Ecto neural progenitor cell (in vitro differentiated cells): ENCODE results near the gene CXorf49.
"Not testable (repeated sequence)": the region's sequence is repeated elsewhere in the genome, so short reads cannot be mapped to it uniquely, and the experiment has no call there.

Source experiments
- DNase-seq: peaks from one replicate; pipeline ENCODE4 v3.0.0-alpha.2; 2018; ENCODE audit warnings: low spot score

Gene CXorf49

DNA sequence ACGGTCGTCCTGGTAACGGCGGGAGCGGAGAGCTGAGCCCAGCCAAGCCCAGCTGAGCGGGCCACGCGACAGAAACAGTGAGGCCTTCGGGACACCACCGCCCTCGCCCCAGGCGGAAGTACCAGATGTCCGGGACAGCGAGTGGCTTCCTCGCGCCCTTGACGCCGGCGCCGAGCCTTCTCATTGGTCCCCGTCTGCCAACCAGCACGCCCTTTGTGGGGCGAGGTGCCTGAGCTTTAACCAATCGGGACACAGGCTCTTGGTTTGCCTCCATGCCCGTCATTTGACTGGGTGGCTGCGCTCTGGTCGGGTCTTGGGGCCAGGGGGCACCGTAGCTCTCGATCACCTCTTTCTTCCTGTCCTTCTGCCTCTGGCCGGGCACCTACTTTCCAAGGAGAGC is at the start of gene CXorf49:
CXorf49 (minus strand) TSS at position 101 of the 400 bp plus-strand sequence. CDS start 134 bp downstream, outside the sequence.
- not testable (repeated sequence) for DNase-seq

DNA sequence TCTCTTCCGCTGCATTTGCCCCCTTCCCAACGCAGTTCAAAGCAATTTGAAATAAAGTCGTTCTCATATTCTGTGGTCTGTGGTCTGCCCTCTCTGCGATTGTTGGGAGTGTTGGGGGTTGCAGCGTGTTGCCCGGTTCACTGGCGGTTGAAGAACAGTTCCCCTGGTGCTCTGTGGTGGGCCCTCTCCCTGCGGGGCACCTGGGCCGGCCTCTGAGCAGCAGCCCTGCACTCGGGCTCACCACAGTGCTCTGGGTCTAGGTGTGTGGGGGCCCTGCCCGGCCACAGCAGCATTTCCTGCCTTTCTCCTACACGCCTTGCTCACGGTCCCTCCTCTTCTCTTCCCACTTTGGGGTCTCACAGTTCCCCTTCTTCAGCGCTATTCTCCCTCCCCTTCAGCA is 49.0 kb upstream of the CXorf49 start:
- not testable (repeated sequence) for DNase-seq

DNA sequence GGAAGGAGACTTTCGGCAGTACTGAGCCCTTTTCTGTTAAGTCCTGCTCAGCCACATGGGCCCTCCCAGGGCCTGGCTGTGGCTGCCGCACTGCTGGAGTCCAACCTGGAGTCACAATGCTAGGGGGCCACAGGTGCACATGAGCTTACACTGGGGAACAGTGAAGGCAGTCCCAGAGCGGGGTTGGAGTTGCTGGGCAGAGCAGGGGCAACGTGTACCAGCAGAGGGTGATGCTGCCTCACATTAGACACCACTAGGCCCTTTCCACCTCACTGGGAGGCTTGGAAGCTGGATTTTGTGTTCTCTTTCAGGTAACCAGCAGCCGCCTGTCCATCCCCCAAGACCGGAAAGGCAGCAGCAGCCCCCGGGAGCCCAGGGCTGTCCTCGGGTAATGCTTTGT is 47.5 kb upstream of the CXorf49 start:
- DNase-seq = not testable (repeated sequence)

DNA sequence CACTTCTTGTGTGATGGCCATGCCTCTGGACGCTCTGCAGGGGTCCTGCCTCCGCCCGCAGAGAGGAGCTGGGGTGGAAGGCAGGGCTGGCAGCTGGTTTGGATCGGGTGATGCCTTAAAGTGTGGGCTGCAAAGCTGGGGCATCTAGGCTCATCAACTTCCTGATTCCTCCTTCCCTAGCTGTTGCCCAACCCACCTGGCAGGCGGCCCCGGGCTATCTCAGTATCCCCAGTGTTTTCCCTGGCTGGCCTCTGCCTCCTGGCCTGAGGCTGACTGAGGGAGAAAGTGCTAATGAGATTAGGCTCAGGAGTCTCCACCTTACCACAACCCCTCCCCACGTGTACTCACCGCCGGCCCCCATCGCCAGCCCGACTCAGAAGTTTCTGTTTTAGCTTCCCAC is 46.7 kb upstream of the CXorf49 start:
- not testable (repeated sequence) for DNase-seq

DNA sequence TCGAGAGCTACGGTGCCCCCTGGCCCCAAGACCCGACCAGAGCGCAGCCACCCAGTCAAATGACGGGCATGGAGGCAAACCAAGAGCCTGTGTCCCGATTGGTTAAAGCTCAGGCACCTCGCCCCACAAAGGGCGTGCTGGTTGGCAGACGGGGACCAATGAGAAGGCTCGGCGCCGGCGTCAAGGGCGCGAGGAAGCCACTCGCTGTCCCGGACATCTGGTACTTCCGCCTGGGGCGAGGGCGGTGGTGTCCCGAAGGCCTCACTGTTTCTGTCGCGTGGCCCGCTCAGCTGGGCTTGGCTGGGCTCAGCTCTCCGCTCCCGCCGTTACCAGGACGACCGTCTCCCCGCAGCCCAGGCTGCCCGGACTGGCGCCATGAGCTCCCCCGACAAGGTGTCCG is 45.0 kb upstream of the CXorf49 start, which contains the start of gene CXorf49B:
CXorf49B (plus strand) TSS at position 301 of the 400 bp plus-strand sequence; CDS start at position 376, 75 bp downstream.
- not testable (repeated sequence) for DNase-seq

DNA sequence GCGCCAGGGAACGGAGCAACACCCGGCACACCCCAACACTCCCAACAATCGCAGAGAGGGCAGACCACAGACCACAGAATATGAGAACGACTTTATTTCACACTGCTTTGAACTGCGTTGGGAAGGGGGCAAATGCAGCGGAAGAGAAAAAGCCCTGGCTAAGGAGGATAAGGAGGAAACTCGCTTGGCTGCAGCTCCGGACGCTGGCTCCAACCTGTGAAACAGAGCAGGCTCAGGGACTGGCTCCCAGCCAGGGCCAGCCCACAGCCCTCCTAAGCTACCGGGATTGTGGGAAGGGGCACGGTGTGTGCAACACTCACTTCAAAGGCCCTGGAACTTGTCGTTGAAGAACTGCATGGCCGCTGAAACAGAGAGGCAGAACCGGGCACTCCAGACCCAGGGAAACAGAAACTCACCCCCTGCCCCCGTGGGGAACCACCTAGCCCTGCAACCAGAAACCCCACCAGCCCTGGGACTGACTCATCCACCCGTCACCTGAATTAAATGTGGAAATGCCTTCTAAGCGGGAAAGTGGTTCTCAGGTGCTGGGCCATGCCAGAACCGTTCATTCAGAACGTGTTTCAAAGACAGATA is 42.7 kb upstream of the CXorf49 start:
- not testable (repeated sequence) for DNase-seq

DNA sequence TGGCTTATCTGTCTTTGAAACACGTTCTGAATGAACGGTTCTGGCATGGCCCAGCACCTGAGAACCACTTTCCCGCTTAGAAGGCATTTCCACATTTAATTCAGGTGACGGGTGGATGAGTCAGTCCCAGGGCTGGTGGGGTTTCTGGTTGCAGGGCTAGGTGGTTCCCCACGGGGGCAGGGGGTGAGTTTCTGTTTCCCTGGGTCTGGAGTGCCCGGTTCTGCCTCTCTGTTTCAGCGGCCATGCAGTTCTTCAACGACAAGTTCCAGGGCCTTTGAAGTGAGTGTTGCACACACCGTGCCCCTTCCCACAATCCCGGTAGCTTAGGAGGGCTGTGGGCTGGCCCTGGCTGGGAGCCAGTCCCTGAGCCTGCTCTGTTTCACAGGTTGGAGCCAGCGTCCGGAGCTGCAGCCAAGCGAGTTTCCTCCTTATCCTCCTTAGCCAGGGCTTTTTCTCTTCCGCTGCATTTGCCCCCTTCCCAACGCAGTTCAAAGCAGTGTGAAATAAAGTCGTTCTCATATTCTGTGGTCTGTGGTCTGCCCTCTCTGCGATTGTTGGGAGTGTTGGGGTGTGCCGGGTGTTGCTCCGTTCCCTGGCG is 2.3 kb upstream of the CXorf49 start:
- DNase-seq = not testable (repeated sequence)

DNA sequence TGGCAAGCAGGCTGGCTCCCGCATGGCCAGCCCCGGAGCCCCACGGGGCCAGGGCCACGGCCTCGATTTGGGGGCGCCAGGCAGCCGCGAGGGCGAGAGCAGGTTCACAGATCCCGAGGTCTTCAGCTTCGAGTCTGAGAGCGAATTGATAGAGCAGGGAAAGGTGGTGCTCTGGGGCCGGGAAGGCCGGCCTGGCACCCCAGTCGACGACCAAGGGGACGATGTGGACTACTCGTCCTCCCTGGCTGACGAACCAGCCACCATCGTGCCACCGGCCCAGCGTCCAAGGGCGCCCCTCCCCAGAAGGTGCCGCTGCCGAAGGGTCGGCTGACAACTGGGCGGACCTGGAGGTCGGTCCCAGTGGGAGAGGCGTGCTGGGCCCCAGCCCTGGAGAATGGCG is 1.1 kb upstream of the CXorf49 start:
- DNase-seq = not testable (repeated sequence)

DNA sequence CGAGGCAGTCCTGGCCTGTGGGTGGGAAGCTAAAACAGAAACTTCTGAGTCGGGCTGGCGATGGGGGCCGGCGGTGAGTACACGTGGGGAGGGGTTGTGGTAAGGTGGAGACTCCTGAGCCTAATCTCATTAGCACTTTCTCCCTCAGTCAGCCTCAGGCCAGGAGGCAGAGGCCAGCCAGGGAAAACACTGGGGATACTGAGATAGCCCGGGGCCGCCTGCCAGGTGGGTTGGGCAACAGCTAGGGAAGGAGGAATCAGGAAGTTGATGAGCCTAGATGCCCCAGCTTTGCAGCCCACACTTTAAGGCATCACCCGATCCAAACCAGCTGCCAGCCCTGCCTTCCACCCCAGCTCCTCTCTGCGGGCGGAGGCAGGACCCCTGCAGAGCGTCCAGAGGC is 1.8 kb downstream of the CXorf49 start:
- DNase-seq = not testable (repeated sequence)

DNA sequence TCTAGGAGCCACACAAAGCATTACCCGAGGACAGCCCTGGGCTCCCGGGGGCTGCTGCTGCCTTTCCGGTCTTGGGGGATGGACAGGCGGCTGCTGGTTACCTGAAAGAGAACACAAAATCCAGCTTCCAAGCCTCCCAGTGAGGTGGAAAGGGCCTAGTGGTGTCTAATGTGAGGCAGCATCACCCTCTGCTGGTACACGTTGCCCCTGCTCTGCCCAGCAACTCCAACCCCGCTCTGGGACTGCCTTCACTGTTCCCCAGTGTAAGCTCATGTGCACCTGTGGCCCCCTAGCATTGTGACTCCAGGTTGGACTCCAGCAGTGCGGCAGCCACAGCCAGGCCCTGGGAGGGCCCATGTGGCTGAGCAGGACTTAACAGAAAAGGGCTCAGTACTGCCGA is 2.5 kb downstream of the CXorf49 start:
- DNase-seq = not testable (repeated sequence)

DNA sequence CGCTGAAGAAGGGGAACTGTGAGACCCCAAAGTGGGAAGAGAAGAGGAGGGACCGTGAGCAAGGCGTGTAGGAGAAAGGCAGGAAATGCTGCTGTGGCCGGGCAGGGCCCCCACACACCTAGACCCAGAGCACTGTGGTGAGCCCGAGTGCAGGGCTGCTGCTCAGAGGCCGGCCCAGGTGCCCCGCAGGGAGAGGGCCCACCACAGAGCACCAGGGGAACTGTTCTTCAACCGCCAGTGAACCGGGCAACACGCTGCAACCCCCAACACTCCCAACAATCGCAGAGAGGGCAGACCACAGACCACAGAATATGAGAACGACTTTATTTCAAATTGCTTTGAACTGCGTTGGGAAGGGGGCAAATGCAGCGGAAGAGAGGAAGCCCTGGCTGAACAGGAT is 4.0 kb downstream of the CXorf49 start:
- DNase-seq = not testable (repeated sequence)

DNA sequence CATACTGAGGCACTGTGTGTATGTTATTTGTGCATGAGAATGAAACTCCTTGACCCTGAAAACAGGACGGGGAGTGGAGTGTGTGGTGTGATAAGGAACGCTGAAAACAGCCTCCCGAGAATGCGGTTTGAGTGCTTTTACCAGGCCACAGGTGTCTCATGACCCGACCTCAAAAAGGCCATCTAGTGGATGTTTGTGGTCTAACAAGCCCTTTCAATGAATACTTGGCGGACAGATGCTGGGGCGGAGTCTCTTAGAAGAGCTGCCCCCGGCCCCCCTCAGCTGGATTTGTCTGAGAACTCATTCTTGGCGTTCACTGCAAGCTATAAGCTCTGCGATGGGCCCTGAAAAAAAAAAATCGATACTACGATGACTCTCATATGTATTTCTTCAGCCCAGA is 15.2 kb downstream of the CXorf49 start:
- DNase-seq = not testable (repeated sequence)

DNA sequence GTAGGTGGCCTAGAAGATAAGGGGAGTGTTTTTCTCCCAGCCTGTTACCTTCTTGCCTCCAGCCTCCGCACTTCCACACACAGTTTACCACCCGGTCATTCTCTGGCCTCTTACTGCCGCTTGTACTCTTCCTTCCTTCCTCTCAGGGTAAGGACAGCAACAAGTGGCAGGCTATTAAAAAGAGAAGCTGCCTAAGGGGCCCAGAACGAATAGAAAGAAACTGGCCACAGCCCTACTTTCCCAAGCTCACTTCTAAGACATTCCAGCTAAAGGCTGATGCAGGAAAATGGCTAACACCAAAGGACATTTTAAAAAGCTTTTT is 19.1 kb downstream of the CXorf49 start:
- DNase-seq = not testable (repeated sequence)

DNA sequence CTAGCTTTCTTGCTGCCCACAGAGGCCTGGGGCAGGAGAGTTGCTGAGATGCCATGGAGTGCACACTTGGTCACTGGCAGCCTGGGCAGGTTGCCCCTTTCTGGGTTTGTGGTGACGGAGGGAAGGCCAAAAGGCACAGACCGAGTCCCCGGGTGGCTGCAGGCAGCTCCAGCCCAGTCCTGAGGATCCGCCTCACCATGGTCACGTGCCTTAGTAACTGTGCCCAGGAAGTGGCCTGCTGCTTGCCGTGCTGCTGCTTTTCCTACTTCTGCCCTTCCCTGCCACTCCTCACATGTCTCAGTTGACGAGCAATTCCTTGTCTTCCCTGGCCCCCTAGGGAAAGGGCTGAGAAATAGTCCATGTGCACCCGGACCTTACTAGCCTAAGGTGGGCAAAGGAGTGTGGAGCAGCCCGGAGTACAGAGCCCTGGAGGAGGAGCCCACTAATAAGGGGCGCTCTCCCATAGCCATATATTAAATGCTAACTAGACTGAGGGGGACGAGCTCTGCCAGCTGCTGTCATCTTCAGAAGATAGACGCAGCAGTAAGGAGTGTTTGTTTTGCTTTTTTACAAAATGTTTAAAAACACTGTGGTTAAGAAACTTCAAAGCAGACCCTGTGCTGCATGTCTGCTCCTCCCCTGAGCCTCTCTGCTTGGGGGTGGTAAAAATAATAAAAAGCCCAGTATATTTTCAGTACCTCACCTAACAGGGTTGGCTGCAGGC is 19.6 kb downstream of the CXorf49 start:
- not testable (repeated sequence) for DNase-seq

DNA sequence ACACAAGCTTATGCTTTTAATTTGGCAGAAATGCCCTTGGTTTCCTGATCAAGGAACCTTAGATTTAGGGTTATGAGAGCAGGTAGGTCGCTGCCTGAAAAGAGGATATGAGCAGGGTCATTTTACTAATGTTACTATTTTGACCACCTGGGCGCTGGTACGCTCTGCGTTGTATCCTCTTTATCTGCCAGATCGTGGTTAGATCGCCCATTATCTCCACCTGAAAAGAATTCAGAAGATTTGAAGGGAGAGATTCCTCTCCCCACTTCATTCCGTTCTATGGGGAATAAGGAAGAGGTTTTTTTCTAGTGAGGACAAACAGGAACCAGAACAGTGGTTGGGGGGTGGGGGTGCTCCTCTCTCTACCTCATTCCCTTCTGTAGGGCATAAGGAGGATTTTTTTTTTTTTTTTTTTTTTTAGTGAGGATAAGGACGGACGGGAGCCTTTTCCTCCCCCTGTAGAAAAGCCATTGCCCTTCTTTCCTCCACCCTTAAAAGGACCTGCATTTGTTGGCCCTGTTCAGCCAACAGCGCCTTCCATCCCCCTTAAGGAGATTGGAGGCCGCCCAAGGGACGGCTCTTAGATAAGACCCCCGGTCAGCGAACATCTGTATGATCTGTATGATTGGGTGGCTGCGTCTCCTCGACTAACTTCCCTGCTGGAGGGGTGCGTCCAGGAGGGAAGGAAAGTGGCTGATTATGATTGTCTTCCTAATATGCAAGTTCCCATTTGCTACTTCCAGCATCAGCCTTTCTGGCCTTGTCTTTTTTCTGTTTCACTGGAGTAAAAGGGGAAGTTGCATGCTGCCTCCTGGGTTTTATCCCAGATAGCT is 20.4 kb downstream of the CXorf49 start:
- not testable (repeated sequence) for DNase-seq

DNA sequence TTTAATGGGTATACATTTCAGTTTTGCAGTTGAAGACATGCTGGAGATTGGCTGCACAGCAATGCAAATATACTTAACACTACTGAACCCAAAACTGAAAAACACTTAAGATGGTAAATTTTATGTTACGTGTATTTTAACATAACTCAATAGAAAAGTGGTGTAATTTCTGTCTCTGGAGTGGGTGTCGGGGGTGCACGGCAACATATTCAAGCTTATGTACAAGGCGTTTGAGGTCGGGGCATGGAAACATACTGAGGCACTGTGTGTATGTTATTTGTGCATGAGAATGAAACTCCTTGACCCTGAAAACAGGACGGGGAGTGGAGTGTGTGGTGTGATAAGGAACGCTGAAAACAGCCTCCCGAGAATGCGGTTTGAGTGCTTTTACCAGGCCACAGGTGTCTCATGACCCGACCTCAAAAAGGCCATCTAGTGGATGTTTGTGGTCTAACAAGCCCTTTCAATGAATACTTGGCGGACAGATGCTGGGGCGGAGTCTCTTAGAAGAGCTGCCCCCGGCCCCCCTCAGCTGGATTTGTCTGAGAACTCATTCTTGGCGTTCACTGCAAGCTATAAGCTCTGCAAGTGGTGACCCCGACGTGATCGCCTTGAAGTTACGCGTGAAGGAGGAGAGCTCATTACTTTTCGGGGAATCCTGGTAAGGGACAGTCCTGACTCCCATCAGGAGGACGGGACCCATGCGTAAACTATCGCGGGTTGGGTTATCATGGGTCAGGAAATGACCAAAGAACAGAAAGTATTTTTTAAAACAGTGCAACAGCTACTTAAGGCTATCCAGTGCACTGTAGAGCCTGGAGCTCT is 21.2 kb downstream of the CXorf49 start:
- DNase-seq = not testable (repeated sequence)

DNA sequence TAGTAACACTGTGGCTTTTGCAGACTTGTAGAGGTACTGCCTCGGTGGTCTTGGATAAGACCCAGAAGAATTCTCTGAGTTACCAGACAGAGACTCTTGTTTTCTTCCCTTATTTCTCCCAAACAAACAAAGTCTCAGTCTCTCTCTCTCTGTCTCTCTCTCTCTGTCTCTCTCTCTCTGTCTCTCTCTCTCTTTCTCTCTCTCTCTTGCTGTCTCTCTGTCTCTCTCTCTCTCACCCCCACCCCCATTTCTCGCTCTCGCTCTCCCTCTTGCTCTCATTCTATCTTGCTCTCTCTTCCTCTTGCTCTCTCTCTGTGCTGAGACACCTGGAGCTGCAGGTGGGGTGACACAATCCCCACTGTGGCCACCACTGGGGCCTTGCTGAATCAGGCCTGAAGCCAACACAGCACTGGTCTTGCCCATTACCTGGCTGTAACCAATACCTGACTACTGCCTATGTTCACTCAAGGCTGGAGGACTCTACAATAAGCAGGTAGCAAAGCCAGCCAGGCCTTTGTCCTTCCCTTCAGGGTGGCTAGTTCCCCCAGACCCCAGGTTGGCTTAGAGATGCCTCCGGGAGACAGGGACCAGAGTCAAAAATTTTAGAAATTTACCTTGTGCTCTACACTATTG is 38.4 kb downstream of the CXorf49 start:
- DNase-seq = no peak

DNA sequence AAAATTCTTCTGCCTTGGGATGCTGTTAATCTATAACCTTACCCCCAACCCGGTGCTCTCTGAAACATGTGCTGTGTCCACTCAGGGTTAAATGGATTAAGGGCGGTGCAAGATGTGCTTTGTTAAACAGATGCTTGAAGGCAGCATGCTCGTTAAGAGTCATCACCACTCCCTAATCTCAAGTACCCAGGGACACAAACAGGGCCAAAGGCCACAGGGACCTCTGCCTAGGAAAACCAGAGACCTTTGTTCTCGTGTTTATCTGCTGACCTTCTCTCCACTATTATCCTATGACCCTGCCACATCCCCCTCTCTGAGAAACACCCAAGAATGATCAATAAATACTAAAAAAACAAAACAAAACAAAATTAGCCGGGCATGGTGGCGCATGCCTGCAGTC is 40.9 kb downstream of the CXorf49 start:
- DNase-seq = not testable (repeated sequence)

DNA sequence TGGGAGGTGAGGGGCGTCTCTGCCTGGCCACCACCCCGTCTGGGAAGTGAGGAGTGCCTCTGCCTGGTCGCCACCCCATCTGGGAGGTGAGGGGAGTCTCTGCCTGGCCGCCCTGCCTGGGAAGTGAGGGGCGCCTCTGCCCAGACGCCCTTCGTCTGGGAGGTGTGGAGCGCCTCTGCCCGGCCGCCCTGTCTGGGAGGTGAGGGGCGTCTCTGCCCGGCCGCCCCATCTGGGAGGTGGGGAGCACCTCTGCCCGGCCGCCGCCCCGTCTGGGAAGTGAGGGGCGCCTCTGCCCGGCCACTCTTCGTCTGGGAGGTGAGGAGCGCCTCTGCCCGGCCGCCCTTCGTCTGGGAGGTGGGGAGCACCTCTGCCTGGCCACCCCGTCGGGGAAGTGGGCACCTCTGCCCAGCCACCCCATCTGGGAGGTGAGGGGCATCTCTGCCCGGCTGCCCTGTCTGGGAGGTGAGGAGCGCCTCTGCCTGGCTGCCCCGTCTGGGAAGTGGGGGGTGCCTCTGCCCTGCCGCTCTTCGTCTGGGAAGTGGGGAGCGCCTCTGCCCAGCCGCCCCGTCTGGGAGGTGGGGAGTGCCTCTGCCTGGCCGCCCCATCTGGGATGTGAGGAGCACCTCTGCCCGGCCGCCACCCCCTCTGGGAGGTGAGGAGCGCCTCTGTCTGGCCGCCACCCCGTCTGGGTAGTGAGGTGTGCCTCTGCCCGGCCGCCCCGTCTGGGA is 41.9 kb downstream of the CXorf49 start:
- DNase-seq = not testable (repeated sequence)

DNA sequence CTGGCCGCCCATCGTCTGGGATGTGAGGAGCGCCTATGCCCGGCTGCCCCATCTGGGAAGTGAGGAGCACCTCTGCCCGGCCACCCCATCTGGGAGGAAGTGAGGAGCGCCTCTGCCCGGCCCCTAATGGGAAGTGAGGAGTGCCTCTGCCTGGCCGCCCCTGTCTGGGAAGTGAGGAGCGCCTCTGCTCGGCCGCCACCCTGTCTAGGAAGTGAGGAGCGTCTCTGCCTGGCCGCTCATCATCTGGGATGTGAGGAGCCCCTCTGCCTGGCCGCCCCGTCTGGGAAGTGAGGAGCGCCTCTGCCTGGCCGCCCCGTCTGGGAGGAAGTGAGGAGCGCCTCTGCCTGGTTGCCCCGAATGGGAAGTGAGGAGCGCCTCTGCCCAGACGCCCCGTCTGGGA is 42.4 kb downstream of the CXorf49 start:
- DNase-seq = not testable (repeated sequence)
